IPS DF 6.9 (cell line): ENCODE data around the gene DMD.

Experiments
- DNase-seq: peaks from one replicate; pipeline ENCODE4 v3.0.0-alpha.2; 2013; ENCODE audit warnings: low read depth, low spot score
- H3K27ac ChIP-seq: one replicate; pipeline ENCODE4 v1.5.1; 2013; ENCODE audit warnings: low read length, control low read depth
- H3K27me3 ChIP-seq: 2 replicates; pipeline ENCODE4 v1.6.1; 2013; ENCODE audit warnings: mild to moderate bottlenecking, low read length; ENCODE audit not compliant: control insufficient read depth, insufficient read depth
- H3K36me3 ChIP-seq: 2 replicates; pipeline ENCODE4 v1.6.1; 2013; ENCODE audit warnings: low read length; ENCODE audit not compliant: control insufficient read depth, insufficient read depth
- H3K4me1 ChIP-seq: 2 replicates; pipeline ENCODE4 v1.6.1; 2013; ENCODE audit warnings: low read length; ENCODE audit not compliant: control insufficient read depth, insufficient read depth
- H3K4me3 ChIP-seq: 2 replicates; pipeline ENCODE4 v1.5.1; 2013; ENCODE audit warnings: mild to moderate bottlenecking, low read length
- H3K9me3 ChIP-seq: 2 replicates; pipeline ENCODE4 v1.6.1; 2013; ENCODE audit warnings: low read length, inconsistent platforms; ENCODE audit not compliant: control insufficient read depth, insufficient read depth
- WGBS: extraction: QIAGEN DNeasy Blood & Tissue Kit; methylation state at CpG from one replicate; pipeline ENCODE4 v1.1.7; 2013; ENCODE audit warnings: mixed read lengths, missing lambda C conversion rate; ENCODE audit not compliant: insufficient read length, insufficient coverage; 5-methylcytosine and 5-hydroxymethylcytosine counted together

The DMD gene

GRCh38 chrX:31138124-31138523 is 2073.2 kb downstream of the DMD start:
- no peak overlapping the region for H3K4me3 ChIP-seq
- H3K27me3 ChIP-seq = no peaks in the 10 kb centered on the region
- no peaks in the 10 kb centered on the region for H3K4me1 ChIP-seq
- no CpG with 5 or more reads among the region's 2 CpGs for WGBS
- no peaks in the 10 kb centered on the region for H3K9me3 ChIP-seq
- no peak for DNase-seq
- no peaks in the 10 kb centered on the region for H3K36me3 ChIP-seq
- no peak overlapping the region for H3K27ac ChIP-seq

GRCh38 chrX:31136144-31136611 is 2075.2 kb downstream of the DMD start:
- no peak for DNase-seq
- Histone ChIP-seq H3K27ac (no peak overlapping the region), H3K36me3 (no peaks in the 10 kb centered on the region), H3K9me3 (no peaks in the 10 kb centered on the region), H3K27me3 (no peaks in the 10 kb centered on the region), H3K4me1 (no peaks in the 10 kb centered on the region), H3K4me3 (no peak overlapping the region)
- WGBS = no CpG with 5 or more reads among the region's 5 CpGs

- no peak overlapping the region for H3K27ac ChIP-seq
- no peaks in the 10 kb centered on the region for H3K36me3 ChIP-seq
- H3K4me1 ChIP-seq = no peaks in the 10 kb centered on the region
- WGBS = no CpG with 5 or more reads among the region's 7 CpGs
- no peaks in the 10 kb centered on the region for H3K27me3 ChIP-seq
- no peak for DNase-seq
- no peaks in the 10 kb centered on the region for H3K9me3 ChIP-seq
- H3K4me3 ChIP-seq = no peak overlapping the region
Observed at GRCh38 chrX:31132821-31133241, 2078.5 kb downstream of the DMD start.

DNA sequence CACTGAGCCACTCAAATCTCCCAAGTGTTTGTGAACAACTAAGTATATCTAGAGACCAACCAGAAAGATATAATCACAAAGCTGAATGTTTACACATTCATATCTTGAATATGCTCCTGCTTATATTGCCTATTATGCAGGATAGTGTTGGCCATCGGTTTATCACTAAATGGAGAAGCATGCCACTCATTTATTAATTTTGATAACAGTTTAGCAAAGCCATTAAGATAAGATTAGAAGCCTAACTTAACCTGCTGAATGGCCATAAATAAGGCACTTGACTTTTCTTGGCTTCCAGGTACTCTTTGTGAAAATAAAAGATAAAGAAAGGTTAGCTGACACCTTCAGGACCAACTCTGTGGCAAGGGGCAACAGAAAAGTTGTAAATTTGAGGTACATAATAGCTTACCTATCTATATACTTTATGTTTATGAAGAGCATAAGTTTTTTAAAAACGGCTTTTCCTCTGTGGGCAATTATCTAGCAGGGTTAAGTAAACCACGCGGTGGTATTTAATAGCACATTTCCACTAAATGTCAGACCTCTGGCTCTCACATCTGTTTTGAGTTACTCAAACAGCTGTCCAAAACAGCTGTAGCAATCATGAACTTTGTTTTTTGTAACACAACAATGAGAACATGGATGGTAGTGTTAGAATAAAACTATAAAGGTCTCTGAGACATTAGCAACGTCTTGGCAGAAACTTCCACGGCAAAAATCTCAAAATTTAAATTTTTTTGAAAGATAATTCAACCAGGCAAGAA is 2080.7 kb downstream of the DMD start:
- no CpG with 5 or more reads among the region's 6 CpGs for WGBS
- H3K9me3 ChIP-seq = no peaks in the 10 kb centered on the region
- H3K27ac ChIP-seq = no peak overlapping the region
- H3K4me3 ChIP-seq = no peak overlapping the region
- no peaks in the 10 kb centered on the region for H3K27me3 ChIP-seq
- H3K4me1 ChIP-seq = no peaks in the 10 kb centered on the region
- DNase-seq = no peak
- H3K36me3 ChIP-seq = no peaks in the 10 kb centered on the region

DNA sequence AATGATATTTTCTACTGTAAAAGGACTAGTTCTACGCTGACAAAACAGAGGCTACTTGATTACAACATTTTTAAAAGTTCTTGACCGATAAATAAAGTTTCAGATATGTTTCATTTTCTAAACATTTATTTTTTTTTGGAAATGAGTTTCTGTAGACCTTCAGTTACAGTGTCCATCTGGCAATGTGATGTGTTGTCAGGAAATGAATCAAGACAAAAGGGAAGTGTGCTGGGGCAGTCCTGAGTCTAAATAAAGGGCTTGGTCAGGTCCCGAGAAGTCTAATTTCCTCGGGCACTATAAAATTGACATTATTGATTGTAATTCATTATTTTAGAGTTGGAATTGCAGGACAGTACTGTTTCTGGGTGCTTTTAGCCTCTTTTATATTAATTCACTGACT is 2082.5 kb downstream of the DMD start:
- Histone ChIP-seq H3K4me3 (no peak overlapping the region), H3K27ac (no peak overlapping the region), H3K4me1 (no peaks in the 10 kb centered on the region), H3K27me3 (no peaks in the 10 kb centered on the region), H3K9me3 (no peaks in the 10 kb centered on the region), H3K36me3 (no peaks in the 10 kb centered on the region)
- WGBS = no CpG with 5 or more reads among the region's 4 CpGs
- DNase-seq = no peak

GRCh38 chrX:31127716-31128115 is 2083.6 kb downstream of the DMD start:
- Histone ChIP-seq H3K4me1 (no peaks in the 10 kb centered on the region), H3K36me3 (no peaks in the 10 kb centered on the region), H3K27ac (no peak overlapping the region), H3K9me3 (no peaks in the 10 kb centered on the region), H3K4me3 (no peak overlapping the region), H3K27me3 (no peaks in the 10 kb centered on the region)
- no CpG with 5 or more reads among the region's 3 CpGs for WGBS
- no peak for DNase-seq

DNA sequence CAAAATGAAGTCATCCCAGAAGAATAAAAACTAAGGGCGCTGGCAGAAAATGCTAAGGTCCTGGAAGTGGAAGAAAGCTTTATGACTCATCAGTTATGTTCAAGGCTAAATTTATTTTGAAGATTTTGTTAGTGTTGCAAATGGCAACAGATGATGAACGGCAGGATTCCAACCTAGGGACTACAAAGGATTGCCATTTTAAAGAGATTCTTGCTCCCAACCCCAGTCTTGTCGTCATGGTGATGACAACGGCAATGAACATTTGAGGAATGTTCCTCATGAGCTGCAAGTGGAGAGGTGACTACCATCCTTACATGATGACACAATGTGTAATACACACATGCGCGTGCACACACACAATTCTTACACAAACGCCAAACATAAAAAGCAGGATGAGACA is 2085.1 kb downstream of the DMD start:
- Histone ChIP-seq H3K4me1 (no peaks in the 10 kb centered on the region), H3K36me3 (no peaks in the 10 kb centered on the region), H3K9me3 (no peaks in the 10 kb centered on the region), H3K4me3 (no peak overlapping the region), H3K27me3 (no peaks in the 10 kb centered on the region), H3K27ac (no peak overlapping the region)
- no peak for DNase-seq
- no CpG with 5 or more reads among the region's 7 CpGs for WGBS

DNA sequence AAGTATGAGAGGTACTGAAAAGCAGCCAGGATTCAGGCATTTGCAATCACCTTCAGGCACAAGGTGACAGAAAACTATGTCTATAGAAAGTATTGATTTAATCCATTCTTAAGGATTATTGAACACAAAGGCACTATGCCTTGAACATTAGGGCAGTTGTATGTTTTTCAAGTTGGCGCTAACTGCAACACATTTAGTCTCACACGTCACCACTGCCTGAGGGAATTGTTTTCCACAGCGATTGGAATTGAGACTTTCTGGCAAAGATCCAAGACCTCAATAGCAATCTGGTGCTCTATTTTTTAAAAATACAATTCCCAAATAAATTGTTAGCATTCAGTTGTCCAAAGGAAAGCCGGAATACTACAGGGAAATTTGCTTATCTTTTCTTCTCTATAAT is 2086.8 kb downstream of the DMD start:
- no CpG with 5 or more reads among the region's 4 CpGs for WGBS
- H3K4me1 ChIP-seq = no peaks in the 10 kb centered on the region
- no peak overlapping the region for H3K27ac ChIP-seq
- H3K9me3 ChIP-seq = no peaks in the 10 kb centered on the region
- no peaks in the 10 kb centered on the region for H3K27me3 ChIP-seq
- no peak overlapping the region for H3K4me3 ChIP-seq
- no peaks in the 10 kb centered on the region for H3K36me3 ChIP-seq
- DNase-seq = no peak

- Histone ChIP-seq H3K4me1 (no peaks in the 10 kb centered on the region), H3K27me3 (no peaks in the 10 kb centered on the region), H3K9me3 (no peaks in the 10 kb centered on the region), H3K4me3 (no peak overlapping the region), H3K27ac (no peak overlapping the region), H3K36me3 (no peaks in the 10 kb centered on the region)
- DNase-seq = no peak
- WGBS = no CpG with 5 or more reads among the region's 3 CpGs
Observed at GRCh38 chrX:31123335-31123734, 2088.0 kb downstream of the DMD start.

DNA sequence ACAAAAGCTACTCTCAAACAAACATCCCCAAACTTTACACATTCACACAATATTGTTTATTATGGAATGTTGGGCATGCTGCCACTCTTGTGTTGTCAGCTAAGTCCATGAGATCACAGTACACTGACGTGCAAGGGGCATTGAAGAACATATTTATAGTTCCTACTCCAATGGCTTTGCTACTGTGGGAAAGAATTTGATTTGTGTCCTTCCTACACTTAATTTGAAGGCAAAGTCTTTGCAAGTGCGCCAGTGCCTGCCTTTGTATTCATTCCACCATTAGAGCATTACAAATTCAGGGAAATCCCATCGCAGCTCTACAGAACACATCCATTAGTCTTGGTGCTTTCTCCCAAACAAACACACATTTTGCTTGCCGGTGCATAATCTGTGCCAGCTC is 2094.1 kb downstream of the DMD start:
- no peak overlapping the region for H3K27ac ChIP-seq
- H3K4me3 ChIP-seq = no peak overlapping the region
- H3K9me3 ChIP-seq = no peaks in the 10 kb centered on the region
- no peaks in the 10 kb centered on the region for H3K4me1 ChIP-seq
- DNase-seq = no peak
- no peaks in the 10 kb centered on the region for H3K27me3 ChIP-seq
- no peaks in the 10 kb centered on the region for H3K36me3 ChIP-seq
- no CpG with 5 or more reads among the region's 4 CpGs for WGBS

- Histone ChIP-seq H3K4me1 (no peaks in the 10 kb centered on the region), H3K4me3 (no peak overlapping the region), H3K9me3 (no peaks in the 10 kb centered on the region), H3K27ac (no peak overlapping the region), H3K36me3 (no peaks in the 10 kb centered on the region), H3K27me3 (no peaks in the 10 kb centered on the region)
- no CpG with 5 or more reads among the region's 4 CpGs for WGBS
- DNase-seq = no peak
Observed at GRCh38 chrX:31115398-31115797, 2096.0 kb downstream of the DMD start.
